Mammary epithelial cell (primary cell): Measurements from ENCODE around the gene NTF4.

Source experiments
- CTCF ChIP-seq, 2 donors: IDR thresholded peaks in 1 of 2; conservative IDR thresholded peaks in 1 of 2; 2 replicates each; pipeline ENCODE4 v1.5.1; 2011 to 2012; ENCODE audit warnings: inconsistent platforms in 2 of 2, low read length in 2 of 2, mild to moderate bottlenecking in 2 of 2, control low read depth in 1 of 2, low read depth in 1 of 2; ENCODE audit not compliant: insufficient read depth in 1 of 2; ENCODE audit errors: extremely low read depth in 1 of 2
- EZH2 ChIP-seq: IDR thresholded peaks from 2 replicates; pipeline ENCODE4 v1.6.1; 2012; ENCODE audit warnings: low read length, inconsistent platforms, borderline replicate concordance

- TF ChIP-seq CTCF (conservative IDR thresholded peaks at IDR 0.05 in 1 of 2, IDR thresholded peaks at IDR 0.05 in 1 of 2; ENCODE audit: extremely low read depth in 1 of 2, insufficient read depth in 1 of 2, low read depth in 1 of 2, low read length in 2 of 2) (no peak), EZH2 (no peak)
Measured at GRCh38 chr19:49058562-49058961, 6.1 kb downstream of the NTF4 start.
